ENCODE measurements around the gene ARID5A. TPM values are rescaled to one million over a fixed set of nuclear protein-coding genes. Genes with fewer than 3 reads are reported as not detected.

Gene ARID5A
- total RNA-seq, 1 donor from 2014 or later, result 38.8 TPM

GRCh38 chr2:96584017-96584416 lies 47.5 kb downstream of the ARID5A start:
- no peak overlapping the region for H3K4me3 ChIP-seq (ENCODE audit: low read depth, low read length)
- TF ChIP-seq CTCF (IDR thresholded peaks at IDR 0.05; ENCODE audit: insufficient read depth, low read length, poor library complexity, severe bottlenecking), result no peak

GRCh38 chr2:96587843-96588242 lies 51.3 kb downstream of the ARID5A start:
- no peak for DNase-seq (ENCODE audit: low read depth)
- Histone ChIP-seq H3K27me3 (ENCODE audit: control insufficient read depth, insufficient read depth, low read length) (no peaks in the 10 kb centered on the region), H3K4me3 (ENCODE audit: low read depth, low read length) (no peak overlapping the region), H3K36me3 (ENCODE audit: control insufficient read depth, insufficient read depth, low read length) (no peaks in the 10 kb centered on the region)
- TF ChIP-seq CTCF (IDR thresholded peaks at IDR 0.05; ENCODE audit: insufficient read depth, low read length, poor library complexity, severe bottlenecking), result no peak

More at GRCh38 chr2:96584017-96584416, 47.5 kb downstream of the ARID5A start:
- H3K36me3 ChIP-seq (ENCODE audit: control insufficient read depth, insufficient read depth, low read length), result no peaks in the 10 kb centered on the region
- no peak for DNase-seq (ENCODE audit: low read depth)
- H3K27me3 ChIP-seq (ENCODE audit: control insufficient read depth, insufficient read depth, low read length), result no peaks in the 10 kb centered on the region

GRCh38 chr2:96591054-96591453 lies 54.5 kb downstream of the ARID5A start:
- DNase-seq (ENCODE audit: low read depth), result no peak
- no peak for TF ChIP-seq CTCF (IDR thresholded peaks at IDR 0.05; ENCODE audit: insufficient read depth, low read length, poor library complexity, severe bottlenecking)

GRCh38 chr2:96591494-96591893 lies 54.9 kb downstream of the ARID5A start:
- H3K27me3 ChIP-seq (ENCODE audit: control insufficient read depth, insufficient read depth, low read length), result no peaks in the 10 kb centered on the region
- H3K4me3 ChIP-seq (ENCODE audit: low read depth, low read length), result no peak overlapping the region
- no peak for DNase-seq (ENCODE audit: low read depth)
- TF ChIP-seq CTCF (IDR thresholded peaks at IDR 0.05; ENCODE audit: insufficient read depth, low read length, poor library complexity, severe bottlenecking), result no peak
- H3K36me3 ChIP-seq (ENCODE audit: control insufficient read depth, insufficient read depth, low read length), result peaks cover 4% of the 10 kb centered on the region

More at GRCh38 chr2:96591054-96591453, 54.5 kb downstream of the ARID5A start:
- no peak overlapping the region for H3K4me3 ChIP-seq (ENCODE audit: low read depth, low read length)
- peaks cover 4% of the 10 kb centered on the region for H3K36me3 ChIP-seq (ENCODE audit: control insufficient read depth, insufficient read depth, low read length)
- H3K27me3 ChIP-seq (ENCODE audit: control insufficient read depth, insufficient read depth, low read length), result no peaks in the 10 kb centered on the region

GRCh38 chr2:96594282-96594681 lies 57.7 kb downstream of the ARID5A start:
- Histone ChIP-seq H3K36me3 (ENCODE audit: control insufficient read depth, insufficient read depth, low read length) (peaks cover 5% of the 10 kb centered on the region), H3K4me3 (ENCODE audit: low read depth, low read length) (no peak overlapping the region), H3K27me3 (ENCODE audit: control insufficient read depth, insufficient read depth, low read length) (no peaks in the 10 kb centered on the region)
- no peak for TF ChIP-seq CTCF (IDR thresholded peaks at IDR 0.05; ENCODE audit: insufficient read depth, low read length, poor library complexity, severe bottlenecking)
- DNase-seq (ENCODE audit: low read depth), result no peak

- H3K27me3 ChIP-seq (ENCODE audit: control insufficient read depth, insufficient read depth, low read length), result no peaks in the 10 kb centered on the region
- no peak overlapping the region for H3K4me3 ChIP-seq (ENCODE audit: low read depth, low read length)
- no peak for DNase-seq (ENCODE audit: low read depth)
- peaks cover 5% of the 10 kb centered on the region for H3K36me3 ChIP-seq (ENCODE audit: control insufficient read depth, insufficient read depth, low read length)
- TF ChIP-seq CTCF (IDR thresholded peaks at IDR 0.05; ENCODE audit: insufficient read depth, low read length, poor library complexity, severe bottlenecking), result no peak
Observed at GRCh38 chr2:96594691-96595152, 58.2 kb downstream of the ARID5A start.

Data from kidney epithelial cell (primary cell).